Kidney (tissue), 14 donors: ENCODE data around the gene BCOR. TPM values are rescaled to one million over a fixed set of nuclear protein-coding genes. Genes with fewer than 3 reads are reported as not detected.

ENCODE experiments used
- DNase-seq, 5 donors: peaks; one replicate each; pipeline ENCODE4 v3.0.0-alpha.2; 2013 to 2020
- FAIRE-seq: peaks from 2 replicates; lab custom pipeline; 2012; peaks lifted over from hg19 to GRCh38; lab: Jason Lieb, UNC
- H3K27ac ChIP-seq, 2 donors: one replicate each; pipeline ENCODE4 v1.7.0; 2013; ENCODE audit warnings: low read depth in 2 of 2, low read length in 2 of 2, inconsistent platforms in 1 of 2
- H3K27me3 ChIP-seq: one replicate; pipeline ENCODE4 v1.7.1; 2013; ENCODE audit warnings: low read length, inconsistent platforms; ENCODE audit not compliant: control insufficient read depth, insufficient read depth
- H3K36me3 ChIP-seq, 3 donors: one replicate each; pipeline versions ENCODE4 v1.7.0 to v1.7.1; 2013; ENCODE audit warnings: low read length in 3 of 3, control low read depth in 1 of 3, inconsistent platforms in 1 of 3; ENCODE audit not compliant: insufficient read depth in 3 of 3, control insufficient read depth in 2 of 3
- H3K4me1 ChIP-seq, 3 donors: one replicate each; pipeline versions ENCODE4 v1.7.0 to v1.7.1; 2013; ENCODE audit warnings: low read length in 3 of 3, inconsistent platforms in 1 of 3, low read depth in 1 of 3; ENCODE audit not compliant: control insufficient read depth in 2 of 3, insufficient read depth in 2 of 3
- H3K4me3 ChIP-seq, 3 donors: one replicate each; pipeline versions ENCODE4 v1.7.0 to v1.8.1; 2013; ENCODE audit warnings: low read length in 3 of 3, control low read depth in 1 of 3, inconsistent platforms in 1 of 3
- H3K9ac ChIP-seq, 3 donors: one replicate each; pipeline versions ENCODE4 v1.7.0 to v1.7.1; 2013; ENCODE audit warnings: low read length in 3 of 3, control low read depth in 1 of 3, inconsistent platforms in 1 of 3
- H3K9me3 ChIP-seq, 3 donors: one replicate each; pipeline versions ENCODE4 v1.7.0 to v1.7.1; 2013; ENCODE audit warnings: low read length in 3 of 3, control low read depth in 1 of 3, inconsistent platforms in 1 of 3; ENCODE audit not compliant: control insufficient read depth in 2 of 3, insufficient read depth in 1 of 3
- CTCF ChIP-seq: IDR thresholded peaks from 3 replicates; pipeline ENCODE4 v1.5.1; 2012; ENCODE audit warnings: mild to moderate bottlenecking, moderate library complexity, borderline replicate concordance; ENCODE audit not compliant: insufficient read depth; ENCODE audit errors: extremely low read depth
- intact Hi-C: fragments of 100-400 bp; cut with DNase I; formaldehyde crosslinking; loops from one replicate; pipeline ENCODE4 v1.11.1; 2022
- polyA plus RNA-seq: library from polyadenylated mRNA; stranded (reverse); fragments of 350-450 nt; fragmentation: Illumina TruSeq; extraction: RNeasy Lipid Tissue Mini Kit (QIAGEN cat#74804); gene quantifications from one replicate; pipeline ENCODE4 v1.2.3, GENCODE V29; 2014; ENCODE audit warnings: low read depth, low replicate concordance; ENCODE audit not compliant: insufficient read depth
- total RNA-seq: library from RNA; stranded (reverse); fragmentation: NEBNext Ultra II Directional; extraction: Animal tissue kit (Norgen Biotek cat#: 25700); gene quantifications from one replicate; pipeline ENCODE4 v1.2.1, GENCODE V29; 2021
- donor health status: control.
- donor health status: control.
- donor health status: control.
- donor health status: control.
- donor health status: control.
- donor health status: DM: yes; HTN: yes; CAD: no.
- donor health status: Normal renal cell carcinoma (clear cell type).

The BCOR gene
- total and polyA plus RNA-seq, 2 donors from 2014 or later, result 7.7 to 33.9 TPM

GRCh38 chrX:40120838-40121580 lies 23.3 kb upstream of the BCOR start:
- no peak for DNase-seq
- no peak for TF ChIP-seq CTCF
- intact Hi-C loops, result no loop called here
- no peak overlapping the region for H3K4me3 ChIP-seq
- no peaks in the 10 kb centered on the region for H3K4me1 ChIP-seq
- H3K36me3 ChIP-seq, result no peaks in the 10 kb centered on the region
- H3K9ac ChIP-seq, result no peak overlapping the region
- H3K27ac ChIP-seq, result no peak overlapping the region
- H3K9me3 ChIP-seq, result no peaks in the 10 kb centered on the region
- no peaks in the 10 kb centered on the region for H3K27me3 ChIP-seq
- FAIRE-seq, result no peak

- Histone ChIP-seq H3K27me3 (no peaks in the 10 kb centered on the region), H3K9ac (no peak overlapping the region), H3K9me3 (no peaks in the 10 kb centered on the region), H3K27ac (no peak overlapping the region), H3K36me3 (no peaks in the 10 kb centered on the region), H3K4me1 (no peaks in the 10 kb centered on the region), H3K4me3 (no peak overlapping the region)
- DNase-seq (no peak), FAIRE-seq (no peak)
- TF ChIP-seq CTCF, result no peak
- intact Hi-C loops, result no loop called here
Observed at GRCh38 chrX:40117715-40118285, 20.0 kb upstream of the BCOR start.

DNA sequence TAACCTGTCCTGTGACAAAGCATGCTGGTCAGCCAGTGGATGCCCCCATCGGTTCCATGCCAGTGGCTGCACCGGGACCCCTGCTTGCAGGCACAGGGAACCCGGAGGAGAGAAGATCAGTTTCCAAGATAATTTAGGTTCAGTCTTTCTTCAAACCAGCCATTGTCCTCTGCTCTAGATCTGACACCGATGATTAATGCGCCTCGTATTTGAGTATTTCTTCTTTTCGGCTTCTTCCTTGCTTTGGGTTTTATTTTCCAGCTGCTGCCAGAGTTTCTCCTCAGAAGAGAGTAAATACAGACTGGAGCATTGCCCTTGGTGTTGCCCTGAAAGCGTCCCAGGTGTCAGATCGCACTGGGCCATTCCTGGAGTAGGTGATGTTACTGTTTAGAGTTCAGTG lies 19.2 kb upstream of the BCOR start:
- intact Hi-C loops, result no loop called here
- Histone ChIP-seq H3K27me3 (no peaks in the 10 kb centered on the region), H3K4me3 (no peak overlapping the region), H3K4me1 (no peaks in the 10 kb centered on the region), H3K9me3 (no peaks in the 10 kb centered on the region), H3K36me3 (no peaks in the 10 kb centered on the region), H3K27ac (no peak overlapping the region), H3K9ac (no peak overlapping the region)
- DNase-seq, result no peak
- no peak for TF ChIP-seq CTCF
- FAIRE-seq, result no peak
